ENCODE results near the gene ADGRV1. TPM values are rescaled to one million over a fixed set of nuclear protein-coding genes. Genes with fewer than 3 reads are reported as not detected.
"Not testable (repeated sequence)": the region's sequence is repeated elsewhere in the genome, so short reads cannot be mapped to it uniquely, and the experiment has no call there.

The ADGRV1 gene
- total and polyA plus RNA-seq, 8 donors: 0.75 to 10.3 (median 4.0) TPM

- no peaks in the 10 kb centered on the region for H3K9me3 ChIP-seq
- no peaks in the 10 kb centered on the region for H3K27me3 ChIP-seq
- TF ChIP-seq POLR2AphosphoS5 (IDR thresholded peaks at IDR 0.05): no peak
- no peak for TF ChIP-seq POLR2A (IDR thresholded peaks at IDR 0.05)
- TF ChIP-seq EP300 (IDR thresholded peaks at IDR 0.05): no peak
- TF ChIP-seq CTCF (IDR thresholded peaks at IDR 0.05): no peak
- H3K27ac ChIP-seq: no peak overlapping the region
- no peaks in the 10 kb centered on the region for H3K4me1 ChIP-seq
- 50 to 93% (median 64%) methylated on average over 4 of the region's 4 CpGs for WGBS, 5 donors
- DNase-seq: no peak
- no peak overlapping the region for H3K4me3 ChIP-seq
- intact Hi-C loops (cut with DNase I; ENCODE audit: low total_unique reads): no loop called here
- no peaks in the 10 kb centered on the region for H3K36me3 ChIP-seq
Measured at GRCh38 chr5:90657030-90657429, 98.4 kb downstream of the ADGRV1 start.

DNA sequence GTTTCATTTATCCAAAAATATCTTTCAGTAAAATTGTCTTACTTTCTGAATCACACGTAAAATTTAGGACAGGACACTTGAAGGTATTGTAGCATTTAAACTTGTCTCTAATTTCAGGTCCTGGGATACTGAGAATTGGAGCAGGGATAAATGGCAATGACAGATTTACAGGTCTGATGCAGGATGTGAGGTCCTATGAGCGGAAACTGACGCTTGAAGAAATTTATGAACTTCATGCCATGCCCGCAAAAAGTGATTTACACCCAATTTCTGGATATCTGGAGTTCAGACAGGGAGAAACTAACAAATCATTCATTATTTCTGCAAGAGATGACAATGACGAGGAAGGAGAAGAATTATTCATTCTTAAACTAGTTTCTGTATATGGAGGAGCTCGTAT lies 99.2 kb downstream of the ADGRV1 start:
- 91 to 94% (median 94%) methylated on average over 6 of the region's 6 CpGs for WGBS, 5 donors
- no peak for DNase-seq
- Histone ChIP-seq H3K4me1 (no peaks in the 10 kb centered on the region), H3K27me3 (no peaks in the 10 kb centered on the region), H3K4me3 (no peak overlapping the region), H3K36me3 (no peaks in the 10 kb centered on the region), H3K9me3 (no peaks in the 10 kb centered on the region), H3K27ac (no peak overlapping the region)
- intact Hi-C loops (cut with DNase I; ENCODE audit: low total_unique reads): no loop called here
- TF ChIP-seq CTCF (IDR thresholded peaks at IDR 0.05): no peak
- TF ChIP-seq POLR2A (IDR thresholded peaks at IDR 0.05): no peak
- TF ChIP-seq EP300 (IDR thresholded peaks at IDR 0.05): no peak
- TF ChIP-seq POLR2AphosphoS5 (IDR thresholded peaks at IDR 0.05): no peak

GRCh38 chr5:90658620-90659019 lies 100.0 kb downstream of the ADGRV1 start:
- no peaks in the 10 kb centered on the region for H3K27me3 ChIP-seq
- no peaks in the 10 kb centered on the region for H3K9me3 ChIP-seq
- DNase-seq: no peak
- H3K4me1 ChIP-seq: no peaks in the 10 kb centered on the region
- WGBS, 5 donors: 20 to 35% (median 28%) methylated on average over 2 of the region's 2 CpGs
- intact Hi-C loops (cut with DNase I; ENCODE audit: low total_unique reads): no loop called here
- H3K27ac ChIP-seq: no peak overlapping the region
- no peaks in the 10 kb centered on the region for H3K36me3 ChIP-seq
- TF ChIP-seq EP300 (IDR thresholded peaks at IDR 0.05) (no peak), CTCF (IDR thresholded peaks at IDR 0.05) (no peak), POLR2AphosphoS5 (IDR thresholded peaks at IDR 0.05) (no peak), POLR2A (IDR thresholded peaks at IDR 0.05) (no peak)
- no peak overlapping the region for H3K4me3 ChIP-seq

DNA sequence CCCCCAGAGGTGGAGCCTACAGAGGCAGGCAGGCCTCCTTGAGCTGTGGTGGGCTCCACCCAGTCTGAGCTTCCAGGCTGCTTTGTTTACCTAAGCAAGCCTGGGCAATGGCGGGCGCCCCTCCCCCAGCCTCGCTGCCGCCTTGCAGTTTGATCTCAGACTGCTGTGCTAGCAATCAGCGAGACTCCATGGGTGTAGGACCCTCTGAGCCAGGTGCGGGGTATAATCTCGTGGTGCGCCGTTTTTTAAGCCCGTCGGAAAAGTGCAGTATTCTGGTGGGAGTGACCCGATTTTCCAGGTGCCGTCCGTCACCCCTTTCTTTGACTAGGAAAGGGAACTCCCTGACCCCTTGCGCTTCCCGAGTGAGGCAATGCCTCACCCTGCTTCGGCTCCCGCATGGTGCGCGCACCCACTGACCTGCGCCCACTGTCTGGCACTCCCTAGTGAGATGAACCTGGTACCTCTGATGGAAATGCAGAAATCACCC lies 109.5 kb downstream of the ADGRV1 start:
- intact Hi-C loops (cut with DNase I; ENCODE audit: low total_unique reads); H3K4me1 ChIP-seq; H3K9me3 ChIP-seq; H3K36me3 ChIP-seq; H3K27ac ChIP-seq; H3K27me3 ChIP-seq; DNase-seq: not testable (repeated sequence)
- H3K4me3 ChIP-seq: peak overlapping the region in 1 of 4 donors; percentile 31
- WGBS, 5 donors: 51 to 77% (median 61%) methylated on average over 16 to 17 of the region's 21 CpGs

- 76 to 86% (median 78%) methylated on average over 8 of the region's 8 CpGs for WGBS, 5 donors
- no peak for TF ChIP-seq CTCF (IDR thresholded peaks at IDR 0.05)
- no peak for TF ChIP-seq POLR2AphosphoS5 (IDR thresholded peaks at IDR 0.05)
- TF ChIP-seq POLR2A (IDR thresholded peaks at IDR 0.05): no peak
- TF ChIP-seq EP300 (IDR thresholded peaks at IDR 0.05): no peak
Measured at GRCh38 chr5:90675222-90675621, 116.6 kb downstream of the ADGRV1 start.

More at GRCh38 chr5:90675222-90675621, 116.6 kb downstream of the ADGRV1 start:
- no peaks in the 10 kb centered on the region for H3K9me3 ChIP-seq
- intact Hi-C loops (cut with DNase I; ENCODE audit: low total_unique reads): no loop called here
- no peak overlapping the region for H3K4me3 ChIP-seq
- no peaks in the 10 kb centered on the region for H3K27me3 ChIP-seq
- no peaks in the 10 kb centered on the region for H3K4me1 ChIP-seq
- H3K27ac ChIP-seq: no peak overlapping the region
- DNase-seq: no peak
- no peaks in the 10 kb centered on the region for H3K36me3 ChIP-seq

Data from stomach (tissue), 9 donors.